Heart right ventricle (tissue), 16 donors: ENCODE results near the gene PIP4K2A. TPM values are rescaled to one million over a fixed set of nuclear protein-coding genes. Genes with fewer than 3 reads are reported as not detected.
A peak's percentile ranks its signal among the peaks of the same experiment; 100 is the strongest.

Experiments used
- ATAC-seq, 8 donors: fragments of 200-7000 bp; cut with Tn5 transposase; one replicate each; pipeline ENCODE4 v1.9.1; 2020; ENCODE audit warnings: mild to moderate bottlenecking in 8 of 8, moderate library complexity in 8 of 8, moderate number of reproducible peaks in 1 of 8
- DNase-seq, 2 donors: peaks; one replicate each; pipeline ENCODE4 v3.0.0-alpha.2; 2020
- H3K27ac ChIP-seq, 10 donors: fragments of 200-600 bp; sonication (generic) in 2 of 10; one replicate each; pipeline versions ENCODE4 v1.5.0 to v1.8.0; 2020 to 2022; ENCODE audit warnings: mild to moderate bottlenecking in 3 of 10
- H3K27me3 ChIP-seq, 7 donors: fragments of 200-600 bp; one replicate each; pipeline ENCODE4 v1.8.0; 2021 to 2022; ENCODE audit warnings: mild to moderate bottlenecking in 2 of 7
- H3K36me3 ChIP-seq, 9 donors: fragments of 200-600 bp; sonication (generic) in 1 of 9; one replicate each; pipeline versions ENCODE4 v1.5.0 to v1.8.0; 2020 to 2022; ENCODE audit warnings: mild to moderate bottlenecking in 2 of 9
- H3K4me1 ChIP-seq, 9 donors: fragments of 200-600 bp; sonication (generic) in 1 of 9; one replicate each; pipeline versions ENCODE4 v1.5.0 to v1.8.0; 2020 to 2022; ENCODE audit warnings: mild to moderate bottlenecking in 4 of 9
- H3K4me3 ChIP-seq, 10 donors: fragments of 200-600 bp; sonication (generic) in 2 of 10; one replicate each; pipeline versions ENCODE4 v1.5.0 to v1.8.0; 2020 to 2022; ENCODE audit warnings: mild to moderate bottlenecking in 7 of 10, moderate library complexity in 2 of 10
- H3K9me3 ChIP-seq, 11 donors: fragments of 200-600 bp in 10 of 11; sonication (generic) in 2 of 11; one replicate each; pipeline versions ENCODE4 v1.5.0 to v1.8.0; 2013 to 2022; ENCODE audit warnings: mild to moderate bottlenecking in 2 of 11, control low read depth in 1 of 11, moderate library complexity in 1 of 11
- CTCF ChIP-seq, 9 donors: fragments of 200-600 bp; sonication (generic) in 2 of 9; IDR thresholded peaks; one replicate each; pipeline versions ENCODE4 v1.5.0 to v1.8.0; 2021 to 2022; ENCODE audit warnings: antibody characterized with exemption in 9 of 9, mild to moderate bottlenecking in 5 of 9, moderate library complexity in 1 of 9
- WGBS, 2 donors: extraction: QIAGEN DNeasy Blood & Tissue Kit; methylation state at CpG; one replicate each; pipeline ENCODE4 v1.1.7; 2013; ENCODE audit warnings: inconsistent platforms in 1 of 2; 5-methylcytosine and 5-hydroxymethylcytosine counted together
- intact Hi-C, 10 donors: fragments of 100-400 bp; cut with DNase I; formaldehyde crosslinking; loops; one replicate each; pipeline versions ENCODE4 v1.11.1 to v1.14.2; 2022
- polyA plus RNA-seq, 2 donors: library from polyadenylated mRNA; stranded (reverse); fragments of 200-250 nt; gene quantifications; one replicate each; pipeline ENCODE4 v1.2.3, GENCODE V29; 2013
- total RNA-seq, 10 donors: library from RNA; stranded (reverse); fragmentation: NEBNext Ultra II Directional in 3 of 10; extraction: Animal tissue kit (Norgen Biotek cat#: 25700) in 3 of 10; gene quantifications; one replicate each; pipeline versions ENCODE4 v1.2.1 to v1.2.4, GENCODE V29; 2021 to 2023
- donor health status: Arrhythmogenic right ventricular cardiomyopathy.
- donor health status: ischemic (EF 13 %, LVEDD 7.1; RV severe dilation, severe dysfunction).
- donor health status: healthy with polysubstance abuse.
- donor health status: DM: no; HTN: yes; CAD: no.
- donor health status: DM: no; HTN: no; CAD: no.
- donor health status: ischemic (EF 25% LVEDD 6.9; RV normal size, moderate dysfunction).
- donor health status: ischemic (EF 25% LVEDD 5.7; RV mildly dilated, moderate dysfunction).
- donor health status: healthy.
- donor health status: DM: yes; HTN: yes; CAD: no.
- donor health status: Ischemic cardiomyopathy.
- donor health status: ischemic (EF 35%, LVEDD 5.7; RV mildly dilated, moderate dysfunction).
- donor health status: nonischemic (EF 11% LVEDD 7.7; RV severe dilation, severe dysfunction).
- donor health status: DM: yes; HTN: yes; CAD: no.
- donor health status: PGD.
- donor health status: ischemic (EF 29% LVEDD 5.4; RV normal size, mild dysfunction).
- donor health status: nonischemic (EF 23%, LVEDD 6.1; RV moderate dilation, normal function).

Gene PIP4K2A
- total and polyA plus RNA-seq, 12 donors, result 6.0 to 29.1 (median 13.3) TPM

DNA sequence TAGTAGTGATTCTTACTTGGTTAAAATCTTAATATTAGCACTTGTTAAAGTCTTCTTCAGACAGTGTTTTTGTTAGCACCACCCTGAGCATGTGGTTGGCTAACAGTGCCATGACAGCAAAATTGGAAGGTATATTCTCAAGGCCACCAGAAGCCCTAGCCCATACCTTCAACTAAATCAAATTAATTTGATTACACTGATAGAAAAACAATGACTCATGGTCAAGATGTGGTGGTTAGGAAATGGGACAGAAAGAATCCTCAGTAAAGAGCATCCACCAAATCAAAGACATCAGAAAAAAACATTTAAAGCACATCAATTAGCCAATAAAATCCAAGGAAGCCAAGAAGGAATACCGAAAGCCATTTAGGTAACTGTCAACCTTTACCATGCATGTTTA lies 75.5 kb downstream of the PIP4K2A start:
- Histone ChIP-seq H3K4me3 (no peak overlapping the region), H3K36me3 (no peaks in the 10 kb centered on the region), H3K4me1 (peaks cover 0 to 46% (median 0%) of the 10 kb centered on the region in 9 donors), H3K9me3 (no peaks in the 10 kb centered on the region), H3K27ac (no peak overlapping the region), H3K27me3 (no peaks in the 10 kb centered on the region)
- DNase-seq, result no peak
- intact Hi-C loops, result no loop called here
- TF ChIP-seq CTCF (IDR thresholded peaks at IDR 0.05), result no peak
- ATAC-seq, result no peak
- WGBS, 2 donors, result 94 to 100% methylated on average over 1 of the region's 1 CpG

- ATAC-seq (peak in 1 of 8 donors; percentile 44), DNase-seq (no peak)
- intact Hi-C loops, result no loop called here
- no peaks in the 10 kb centered on the region for H3K9me3 ChIP-seq
- no peaks in the 10 kb centered on the region for H3K27me3 ChIP-seq
- no peaks in the 10 kb centered on the region for H3K36me3 ChIP-seq
- H3K4me1 ChIP-seq, result peaks cover 0 to 50% (median under 1%) of the 10 kb centered on the region in 9 donors
- no peak overlapping the region for H3K27ac ChIP-seq
- no peak for TF ChIP-seq CTCF (IDR thresholded peaks at IDR 0.05)
- H3K4me3 ChIP-seq, result no peak overlapping the region
- 79 to 91% methylated on average over 4 of the region's 4 CpGs for WGBS, 2 donors
Measured at GRCh38 chr10:22637491-22637890, 76.9 kb downstream of the PIP4K2A start.

DNA sequence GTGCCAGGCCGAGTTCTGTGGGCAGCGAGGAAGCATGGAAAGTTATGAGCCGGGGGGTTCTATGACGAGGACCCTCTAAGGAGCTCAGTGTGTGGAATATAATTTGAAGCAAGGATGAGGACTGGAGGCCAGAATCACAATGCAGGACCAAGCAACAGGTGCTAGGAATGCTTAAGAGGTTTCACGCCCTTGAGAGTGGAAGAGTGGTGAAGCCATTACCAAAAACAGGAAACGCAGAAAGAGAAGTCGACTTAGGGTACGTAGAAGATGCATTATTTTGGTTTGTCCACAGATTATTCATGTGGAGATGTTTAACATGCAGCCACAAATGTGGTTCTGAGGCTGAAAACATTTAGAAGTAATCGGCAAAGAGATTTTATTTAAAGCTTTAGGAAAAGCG lies 78.7 kb downstream of the PIP4K2A start:
- TF ChIP-seq CTCF (IDR thresholded peaks at IDR 0.05), result no peak
- H3K4me3 ChIP-seq, result no peak overlapping the region
- DNase-seq (no peak), ATAC-seq (no peak)
- H3K4me1 ChIP-seq, result peaks cover 0 to 69% (median 2%) of the 10 kb centered on the region in 9 donors
- H3K27ac ChIP-seq, result peak overlapping the region in 1 of 10 donors; percentile 60
- WGBS, 2 donors, result 89 to 93% methylated on average over 10 of the region's 10 CpGs
- no peaks in the 10 kb centered on the region for H3K36me3 ChIP-seq
- intact Hi-C loops, result no loop called here
- H3K27me3 ChIP-seq, result no peaks in the 10 kb centered on the region
- no peaks in the 10 kb centered on the region for H3K9me3 ChIP-seq

- Histone ChIP-seq H3K9me3 (no peaks in the 10 kb centered on the region), H3K4me1 (peaks cover 0 to 77% (median 11%) of the 10 kb centered on the region in 9 donors), H3K27ac (peak overlapping the region in 1 of 10 donors; percentile 60), H3K27me3 (no peaks in the 10 kb centered on the region), H3K4me3 (no peak overlapping the region), H3K36me3 (no peaks in the 10 kb centered on the region)
- DNase-seq (no peak), ATAC-seq (no peak)
- intact Hi-C loops, result no loop called here
- 93 to 94% methylated on average over 4 of the region's 4 CpGs for WGBS, 2 donors
- no peak for TF ChIP-seq CTCF (IDR thresholded peaks at IDR 0.05)
Measured at GRCh38 chr10:22634606-22635459, 79.5 kb downstream of the PIP4K2A start.
